Middle frontal gyrus (tissue), 1 donor: ENCODE measurements around the gene PPM1M.

Experiments
- DNase-seq: peaks from one replicate; pipeline ENCODE4 v3.0.0-alpha.2; 2015; ENCODE audit warnings: low spot score; ENCODE audit errors: extremely low spot score

Gene PPM1M

GRCh38 chr3:52294320-52295150 is 49.0 kb downstream of the PPM1M start:
- DNase-seq, result no peak

DNA sequence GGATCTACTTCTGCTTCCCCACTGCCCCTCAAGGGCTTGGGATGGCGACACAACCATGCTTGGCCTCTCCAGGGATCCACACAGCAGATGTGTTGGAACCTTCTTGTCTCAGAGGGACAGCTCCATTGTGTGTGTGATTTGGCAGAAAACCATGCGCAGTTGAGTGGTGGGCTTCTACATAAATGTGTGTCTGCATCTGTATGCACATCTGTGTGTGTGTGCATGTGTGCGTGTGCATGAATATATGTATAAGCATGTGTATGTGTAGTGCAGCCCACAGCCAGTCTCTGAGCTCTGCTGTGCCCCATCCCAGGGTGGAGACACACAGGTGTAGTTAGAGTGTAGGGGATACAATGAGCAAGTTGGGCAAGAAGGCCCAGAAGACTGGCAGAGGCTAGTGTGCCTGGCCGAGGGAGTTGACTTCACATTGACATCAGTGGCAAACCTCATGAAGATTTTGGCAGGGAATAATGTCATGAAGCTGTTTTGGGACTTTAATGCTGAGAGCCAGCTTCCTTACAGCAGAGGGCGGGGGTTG is 50.2 kb downstream of the PPM1M start:
- DNase-seq, result no peak

GRCh38 chr3:52297242-52298148 is 51.9 kb downstream of the PPM1M start:
- no peak for DNase-seq

DNA sequence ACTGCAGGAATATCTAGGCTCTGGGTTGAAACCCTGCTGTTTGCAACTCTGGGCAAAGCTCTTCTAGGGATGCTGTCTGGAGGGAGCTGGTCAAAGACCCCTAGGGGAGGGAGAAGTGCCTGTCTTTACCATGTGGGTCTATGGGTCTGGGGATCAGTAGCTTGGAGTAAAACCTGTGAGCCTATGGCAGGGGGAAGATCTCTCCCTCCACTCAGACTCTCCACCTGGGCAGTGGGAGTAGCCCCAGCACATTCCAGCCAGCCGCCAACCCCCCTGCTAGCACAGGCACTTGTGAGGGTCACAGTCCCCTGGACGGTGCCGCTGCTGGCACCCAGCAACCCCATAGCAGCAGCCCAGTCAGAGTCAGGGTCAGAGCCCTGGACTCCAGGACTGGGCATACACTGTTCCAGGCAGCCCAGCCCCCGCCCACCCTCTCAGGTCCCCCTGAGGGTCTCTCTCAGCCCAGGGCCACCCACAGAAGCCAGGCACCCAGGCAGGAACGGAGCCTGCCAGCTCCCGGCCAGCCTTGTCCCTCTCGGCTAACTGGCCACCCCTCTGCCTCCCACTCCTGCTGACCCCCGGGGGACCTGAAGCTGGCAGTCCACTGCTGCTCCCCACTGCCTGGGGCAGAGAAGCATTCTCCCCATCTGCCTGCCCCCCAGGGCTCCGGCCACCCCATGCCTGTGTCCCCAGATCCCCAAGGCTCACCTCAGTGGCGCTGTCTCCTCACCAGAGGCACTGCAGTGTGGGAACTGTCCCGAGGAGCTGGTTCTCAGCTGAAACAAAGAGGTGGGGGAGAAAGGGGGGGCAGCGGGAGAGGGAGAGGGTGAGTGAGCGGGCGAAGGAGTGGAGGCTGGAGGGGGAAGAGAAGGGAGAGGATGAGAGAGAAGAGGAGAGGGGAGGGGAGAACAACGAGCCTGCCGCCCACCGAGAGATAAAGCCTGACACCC is 52.9 kb downstream of the PPM1M start:
- DNase-seq, result no peak

- DNase-seq, result no peak
Observed at GRCh38 chr3:52299247-52299878, 53.8 kb downstream of the PPM1M start.
